HEK293 (cell line): Measurements from ENCODE around the gene APOC1.

Source experiments
- CTCF ChIA-PET: fragments of 350-600 bp; formaldehyde crosslinking; extraction: SDS; loops from one replicate; lab custom pipeline; 2021; ENCODE audit warnings: antibody characterized with exemption; lab: Yijun Ruan, JAX
- POLR2A ChIA-PET: fragments of 300-600 bp; formaldehyde crosslinking; extraction: SDS; loops from one replicate; lab custom pipeline; 2020; ENCODE audit warnings: antibody characterized with exemption, inconsistent platforms; lab: Yijun Ruan, JAX
- H3K27ac ChIP-seq: fragments of 200-500 bp; sonication (Bioruptor generic); 2 replicates; pipeline ENCODE4 v1.5.1; 2014; ENCODE audit warnings: low read depth, low read length, control low read depth, inconsistent platforms; ENCODE audit errors: extremely low read depth
- H3K36me3 ChIP-seq, 2 experiments: fragments of 200-500 bp in 1 of 2; sonication (Bioruptor generic) in 1 of 2; 1 replicate in 1 of 2; 2 replicates in 1 of 2; pipeline ENCODE4 v1.5.1; 2014 to 2017; ENCODE audit warnings: inconsistent platforms in 2 of 2, low read length in 2 of 2; ENCODE audit not compliant: control insufficient read depth in 2 of 2, insufficient read depth in 1 of 2
- H3K4me1 ChIP-seq: fragments of 200-500 bp; sonication (Bioruptor generic); 2 replicates; pipeline ENCODE4 v1.5.1; 2014; ENCODE audit warnings: mild to moderate bottlenecking, low read length, inconsistent platforms; ENCODE audit not compliant: control insufficient read depth, insufficient read depth
- H3K4me3 ChIP-seq: 2 replicates; pipeline ENCODE4 v1.5.1; 2011; ENCODE audit warnings: low read depth, mild to moderate bottlenecking, control low read depth, low read length, moderate library complexity
- H3K9me3 ChIP-seq: fragments of 200-500 bp; sonication (Bioruptor generic); 2 replicates; pipeline ENCODE4 v1.5.1; 2014; ENCODE audit warnings: low read depth, low read length, inconsistent platforms; ENCODE audit not compliant: control insufficient read depth, insufficient read depth
- GFI1B ChIP-seq: fragments of 450-650 bp; formaldehyde crosslinking; IDR thresholded peaks from 2 replicates; pipeline ENCODE4 v1.5.1; 2016; ENCODE audit warnings: missing biosample characterization, missing genetic modification characterization
- HIC1 ChIP-seq: fragments of 450-650 bp; formaldehyde crosslinking; IDR thresholded peaks from 2 replicates; pipeline ENCODE4 v1.5.1; 2016; ENCODE audit warnings: missing biosample characterization, missing genetic modification characterization
- IKZF3 ChIP-seq: fragments of 450-650 bp; IDR thresholded peaks from 2 replicates; pipeline ENCODE4 v1.5.0; 2018; ENCODE audit warnings: missing biosample characterization, mild to moderate bottlenecking, missing genetic modification characterization, moderate library complexity
- KLF8 ChIP-seq: fragments of 450-650 bp; formaldehyde crosslinking; IDR thresholded peaks from 2 replicates; pipeline ENCODE4 v1.5.1; 2016; ENCODE audit warnings: missing biosample characterization, missing genetic modification characterization
- SETDB1 ChIP-seq: IDR thresholded peaks from one replicate; pipeline ENCODE4 v1.6.1; 2017; ENCODE audit warnings: mild to moderate bottlenecking, low read length, moderate library complexity, mixed read lengths; ENCODE audit not compliant: insufficient read length
- SP3 ChIP-seq: fragments of 450-650 bp; formaldehyde crosslinking; IDR thresholded peaks from 2 replicates; pipeline ENCODE4 v1.5.1; 2016; ENCODE audit warnings: missing biosample characterization, missing genetic modification characterization
- WT1 ChIP-seq: fragments of 450-650 bp; formaldehyde crosslinking; IDR thresholded peaks from 2 replicates; pipeline ENCODE4 v1.5.1; 2016; ENCODE audit warnings: missing biosample characterization, missing genetic modification characterization
- ZBTB21 ChIP-seq: fragments of 450-650 bp; formaldehyde crosslinking; IDR thresholded peaks from 2 replicates; pipeline ENCODE4 v1.5.1; 2017; ENCODE audit warnings: missing biosample characterization, missing genetic modification characterization
- ZBTB8A ChIP-seq: fragments of 450-650 bp; formaldehyde crosslinking; IDR thresholded peaks from 2 replicates; pipeline ENCODE4 v1.5.1; 2016; ENCODE audit warnings: missing biosample characterization, missing genetic modification characterization
- ZNF10 ChIP-seq: fragments of 450-650 bp; formaldehyde crosslinking; IDR thresholded peaks from 2 replicates; pipeline ENCODE4 v1.5.1; 2017; ENCODE audit warnings: missing biosample characterization, missing genetic modification characterization
- ZNF140 ChIP-seq: fragments of 450-650 bp; formaldehyde crosslinking; IDR thresholded peaks from 2 replicates; pipeline ENCODE4 v1.5.1; 2016; ENCODE audit warnings: missing biosample characterization, missing genetic modification characterization
- ZNF184 ChIP-seq: fragments of 450-650 bp; IDR thresholded peaks from 2 replicates; pipeline ENCODE4 v1.5.1; 2018; ENCODE audit warnings: missing biosample characterization, mild to moderate bottlenecking, missing genetic modification characterization
- ZNF221 ChIP-seq: fragments of 450-650 bp; formaldehyde crosslinking; IDR thresholded peaks from 2 replicates; pipeline ENCODE4 v1.5.1; 2017; ENCODE audit warnings: missing biosample characterization, missing genetic modification characterization, borderline replicate concordance
- ZNF274 ChIP-seq, 2 experiments: fragments of 200-500 bp in 1 of 2; fragments of 450-650 bp in 1 of 2; sonication (Bioruptor generic) in 1 of 2; formaldehyde crosslinking in 1 of 2; IDR thresholded peaks; 2 replicates each; pipeline versions ENCODE4 v1.5.1 to v1.6.1; 2014 to 2016; ENCODE audit warnings: borderline replicate concordance in 1 of 2, inconsistent platforms in 1 of 2, low read length in 1 of 2, missing biosample characterization in 1 of 2, missing genetic modification characterization in 1 of 2
- ZNF362 ChIP-seq: fragments of 450-650 bp; formaldehyde crosslinking; IDR thresholded peaks from 2 replicates; pipeline ENCODE4 v1.5.1; 2016; ENCODE audit warnings: missing biosample characterization, missing genetic modification characterization
- ZNF37A ChIP-seq: fragments of 450-650 bp; IDR thresholded peaks from 2 replicates; pipeline ENCODE4 v1.5.1; 2018; ENCODE audit warnings: missing biosample characterization, missing genetic modification characterization
- ZNF48 ChIP-seq: fragments of 450-650 bp; formaldehyde crosslinking; IDR thresholded peaks from 2 replicates; pipeline ENCODE4 v1.5.1; 2016; ENCODE audit warnings: missing biosample characterization, missing genetic modification characterization
- ZNF549 ChIP-seq: fragments of 450-650 bp; IDR thresholded peaks from 2 replicates; pipeline ENCODE4 v1.5.1; 2018; ENCODE audit warnings: missing biosample characterization, missing genetic modification characterization, mild to moderate bottlenecking, inconsistent platforms, moderate library complexity
- ZXDB ChIP-seq: fragments of 450-650 bp; formaldehyde crosslinking; IDR thresholded peaks from 2 replicates; pipeline ENCODE4 v1.5.1; 2016; ENCODE audit warnings: missing biosample characterization, missing genetic modification characterization
- TF ChIP-seq, protein P1 (sequence below): fragments of 450-650 bp; formaldehyde crosslinking; IDR thresholded peaks from 2 replicates; pipeline ENCODE4 v1.5.1; 2016; ENCODE audit warnings: missing biosample characterization, missing genetic modification characterization, borderline replicate concordance
- TF ChIP-seq, protein P2 (sequence below): fragments of 450-650 bp; formaldehyde crosslinking; IDR thresholded peaks from 2 replicates; pipeline ENCODE4; 2016; ENCODE audit warnings: missing biosample characterization, missing genetic modification characterization

Gene APOC1

GRCh38 chr19:44871809-44872208 is 42.6 kb upstream of the APOC1 start (continued):
- TF ChIP-seq IKZF3 (tag by site-specific recombination), result no peak
- no peak for TF ChIP-seq ZNF184 (tag by site-specific recombination)
- no peak for TF ChIP-seq ZNF37A (tag by site-specific recombination)
- no peak for TF ChIP-seq ZXDB (tag by site-specific recombination)
- TF ChIP-seq ZNF10, result no peak
- no peak for TF ChIP-seq ZNF362 (tag by site-specific recombination)
- no peak for TF ChIP-seq ZNF48
- no peak for TF ChIP-seq HIC1
- TF ChIP-seq, all 188 proteins: peak for 0

- CTCF ChIA-PET, result no interaction called here
- POLR2A ChIA-PET, result no interaction called here
- Histone ChIP-seq H3K4me3 (no peak overlapping the region), H3K4me1 (no peaks in the 10 kb centered on the region), H3K9me3 (no peaks in the 10 kb centered on the region), H3K36me3 (peaks cover 55 to 85% of the 10 kb centered on the region in 2 experiments), H3K27ac (no peak overlapping the region)
- TF ChIP-seq WT1 (tag by site-specific recombination) (no peak), GFI1B (no peak), ZNF10 (no peak), ZBTB21 (tag by site-specific recombination) (no peak), ZBTB8A (tag by site-specific recombination) (no peak), SETDB1 (no peak), ZNF549 (tag by site-specific recombination) (no peak), KLF8 (no peak), ZNF274 (IDR thresholded peaks at IDR 0.05; ENCODE audit: low read length) (no peak), ZNF274 (tag by site-specific recombination; IDR thresholded peaks at IDR 0.05; ENCODE audit: borderline replicate concordance) (no peak), SP3 (tag by site-specific recombination) (no peak), ZNF140 (tag by site-specific recombination) (no peak), ZNF221 (tag by site-specific recombination) (no peak)
- TF ChIP-seq, protein P1, sequence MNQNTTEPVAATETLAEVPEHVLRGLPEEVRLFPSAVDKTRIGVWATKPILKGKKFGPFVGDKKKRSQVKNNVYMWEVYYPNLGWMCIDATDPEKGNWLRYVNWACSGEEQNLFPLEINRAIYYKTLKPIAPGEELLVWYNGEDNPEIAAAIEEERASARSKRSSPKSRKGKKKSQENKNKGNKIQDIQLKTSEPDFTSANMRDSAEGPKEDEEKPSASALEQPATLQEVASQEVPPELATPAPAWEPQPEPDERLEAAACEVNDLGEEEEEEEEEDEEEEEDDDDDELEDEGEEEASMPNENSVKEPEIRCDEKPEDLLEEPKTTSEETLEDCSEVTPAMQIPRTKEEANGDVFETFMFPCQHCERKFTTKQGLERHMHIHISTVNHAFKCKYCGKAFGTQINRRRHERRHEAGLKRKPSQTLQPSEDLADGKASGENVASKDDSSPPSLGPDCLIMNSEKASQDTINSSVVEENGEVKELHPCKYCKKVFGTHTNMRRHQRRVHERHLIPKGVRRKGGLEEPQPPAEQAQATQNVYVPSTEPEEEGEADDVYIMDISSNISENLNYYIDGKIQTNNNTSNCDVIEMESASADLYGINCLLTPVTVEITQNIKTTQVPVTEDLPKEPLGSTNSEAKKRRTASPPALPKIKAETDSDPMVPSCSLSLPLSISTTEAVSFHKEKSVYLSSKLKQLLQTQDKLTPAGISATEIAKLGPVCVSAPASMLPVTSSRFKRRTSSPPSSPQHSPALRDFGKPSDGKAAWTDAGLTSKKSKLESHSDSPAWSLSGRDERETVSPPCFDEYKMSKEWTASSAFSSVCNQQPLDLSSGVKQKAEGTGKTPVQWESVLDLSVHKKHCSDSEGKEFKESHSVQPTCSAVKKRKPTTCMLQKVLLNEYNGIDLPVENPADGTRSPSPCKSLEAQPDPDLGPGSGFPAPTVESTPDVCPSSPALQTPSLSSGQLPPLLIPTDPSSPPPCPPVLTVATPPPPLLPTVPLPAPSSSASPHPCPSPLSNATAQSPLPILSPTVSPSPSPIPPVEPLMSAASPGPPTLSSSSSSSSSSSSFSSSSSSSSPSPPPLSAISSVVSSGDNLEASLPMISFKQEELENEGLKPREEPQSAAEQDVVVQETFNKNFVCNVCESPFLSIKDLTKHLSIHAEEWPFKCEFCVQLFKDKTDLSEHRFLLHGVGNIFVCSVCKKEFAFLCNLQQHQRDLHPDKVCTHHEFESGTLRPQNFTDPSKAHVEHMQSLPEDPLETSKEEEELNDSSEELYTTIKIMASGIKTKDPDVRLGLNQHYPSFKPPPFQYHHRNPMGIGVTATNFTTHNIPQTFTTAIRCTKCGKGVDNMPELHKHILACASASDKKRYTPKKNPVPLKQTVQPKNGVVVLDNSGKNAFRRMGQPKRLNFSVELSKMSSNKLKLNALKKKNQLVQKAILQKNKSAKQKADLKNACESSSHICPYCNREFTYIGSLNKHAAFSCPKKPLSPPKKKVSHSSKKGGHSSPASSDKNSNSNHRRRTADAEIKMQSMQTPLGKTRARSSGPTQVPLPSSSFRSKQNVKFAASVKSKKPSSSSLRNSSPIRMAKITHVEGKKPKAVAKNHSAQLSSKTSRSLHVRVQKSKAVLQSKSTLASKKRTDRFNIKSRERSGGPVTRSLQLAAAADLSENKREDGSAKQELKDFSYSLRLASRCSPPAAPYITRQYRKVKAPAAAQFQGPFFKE (tag by site-specific recombination), result no peak
- TF ChIP-seq, protein P2, sequence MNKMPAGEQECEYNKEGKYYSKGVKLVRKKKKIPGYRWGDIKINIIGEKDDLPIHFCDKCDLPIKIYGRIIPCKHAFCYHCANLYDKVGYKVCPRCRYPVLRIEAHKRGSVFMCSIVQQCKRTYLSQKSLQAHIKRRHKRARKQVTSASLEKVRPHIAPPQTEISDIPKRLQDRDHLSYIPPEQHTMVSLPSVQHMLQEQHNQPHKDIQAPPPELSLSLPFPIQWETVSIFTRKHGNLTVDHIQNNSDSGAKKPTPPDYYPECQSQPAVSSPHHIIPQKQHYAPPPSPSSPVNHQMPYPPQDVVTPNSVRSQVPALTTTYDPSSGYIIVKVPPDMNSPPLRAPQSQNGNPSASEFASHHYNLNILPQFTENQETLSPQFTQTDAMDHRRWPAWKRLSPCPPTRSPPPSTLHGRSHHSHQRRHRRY (tag by site-specific recombination), result no peak
Measured at GRCh38 chr19:44872661-44873060, 41.7 kb upstream of the APOC1 start.
